GM18499 (cell line): ENCODE measurements around the gene MAP7D1.

Experiments used
- ATAC-seq: cut with Tn5 transposase; IDR thresholded peaks from one replicate; pipeline ENCODE4 v1.9.1; 2021; ENCODE audit warnings: moderate number of reproducible peaks; ENCODE audit not compliant: insufficient read depth, unreplicated experiment

The MAP7D1 gene

DNA sequence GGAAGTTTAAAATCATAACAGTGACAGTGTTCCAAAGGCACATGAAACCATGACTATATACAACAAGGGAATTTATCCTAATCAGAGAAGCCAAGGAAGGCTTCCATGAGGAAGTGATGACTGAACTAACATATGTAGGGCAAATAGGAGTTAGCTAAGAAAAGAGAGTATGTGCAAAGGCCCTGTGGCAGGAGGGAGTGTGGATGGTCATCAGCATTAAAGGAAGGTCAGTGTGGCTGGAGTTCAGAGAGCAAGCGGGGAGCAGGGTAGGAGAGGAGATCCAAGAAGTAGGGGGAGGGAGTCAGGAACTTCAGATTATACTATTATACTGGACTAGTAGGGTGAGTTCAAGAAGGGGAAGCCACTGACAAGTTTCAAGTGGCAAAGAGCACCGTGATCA lies 8.4 kb downstream of the MAP7D1 start:
- no peak for ATAC-seq

DNA sequence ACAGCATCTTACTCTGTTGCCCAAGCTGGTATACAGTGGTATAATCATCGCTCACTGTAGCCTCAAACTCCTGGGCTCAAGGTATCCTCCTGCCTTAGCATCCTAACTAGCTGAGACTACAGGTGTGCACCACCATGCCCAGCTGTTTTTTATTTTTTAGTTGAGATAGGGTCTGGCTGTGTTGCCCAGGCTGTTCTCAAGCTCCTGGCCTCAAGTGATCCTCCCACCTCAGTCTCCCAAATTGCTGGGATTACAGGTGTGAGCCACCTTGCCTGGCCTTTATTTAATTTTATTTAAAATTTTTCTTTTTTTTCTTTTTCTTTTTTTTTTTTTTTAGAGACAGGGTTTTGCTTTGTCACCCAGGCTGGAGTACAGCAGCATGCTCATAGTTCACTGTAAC lies 9.2 kb downstream of the MAP7D1 start:
- no peak for ATAC-seq

- ATAC-seq: no peak
Measured at GRCh38 chr1:36166136-36166535, 10.2 kb downstream of the MAP7D1 start.

GRCh38 chr1:36166938-36167905 lies 11.3 kb downstream of the MAP7D1 start:
- no peak for ATAC-seq

- ATAC-seq: no peak
Measured at GRCh38 chr1:36168514-36168913, 12.6 kb downstream of the MAP7D1 start.

GRCh38 chr1:36170643-36171412 lies 14.9 kb downstream of the MAP7D1 start:
- no peak for ATAC-seq

GRCh38 chr1:36172017-36172747 lies 16.2 kb downstream of the MAP7D1 start:
- ATAC-seq: no peak

DNA sequence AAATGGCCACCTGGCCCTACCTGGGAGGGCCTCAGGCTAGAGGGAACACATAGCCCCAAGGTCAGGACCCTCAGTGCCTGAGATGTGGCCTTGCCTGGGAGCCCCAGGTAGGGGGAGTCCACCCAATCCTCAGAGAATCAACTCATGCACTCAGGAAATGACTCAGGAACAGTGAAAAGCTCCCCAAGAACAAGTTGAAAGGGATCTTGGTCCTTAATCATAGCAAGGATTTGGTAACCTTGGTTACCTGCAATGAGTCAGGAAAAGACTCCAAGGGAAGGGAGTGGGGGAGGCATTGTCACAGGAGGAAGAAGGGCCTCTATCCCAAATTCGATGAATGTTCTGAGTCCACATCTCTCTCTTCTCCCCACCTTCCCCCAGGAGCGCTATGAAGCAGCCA lies 17.0 kb downstream of the MAP7D1 start:
- ATAC-seq: no peak

DNA sequence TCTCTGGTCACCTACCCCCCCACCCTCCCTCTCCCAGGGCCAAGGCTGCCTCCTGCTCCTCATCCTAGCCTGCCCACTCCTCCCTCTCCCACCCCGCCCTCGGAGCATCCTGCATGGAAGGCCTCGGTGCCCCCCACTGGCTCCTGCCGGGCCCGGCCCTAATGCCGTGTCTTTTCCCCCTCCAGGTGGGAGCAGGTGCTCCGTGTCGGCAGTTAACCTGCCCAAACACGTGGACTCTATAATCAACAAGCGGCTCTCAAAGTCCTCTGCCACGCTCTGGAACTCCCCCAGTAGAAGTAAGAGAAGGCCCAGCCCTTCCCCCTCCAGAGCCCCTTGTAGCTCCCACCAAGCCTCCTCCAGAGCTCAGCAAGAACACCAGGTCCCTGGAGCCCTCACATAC lies 18.8 kb downstream of the MAP7D1 start:
- ATAC-seq: no peak

DNA sequence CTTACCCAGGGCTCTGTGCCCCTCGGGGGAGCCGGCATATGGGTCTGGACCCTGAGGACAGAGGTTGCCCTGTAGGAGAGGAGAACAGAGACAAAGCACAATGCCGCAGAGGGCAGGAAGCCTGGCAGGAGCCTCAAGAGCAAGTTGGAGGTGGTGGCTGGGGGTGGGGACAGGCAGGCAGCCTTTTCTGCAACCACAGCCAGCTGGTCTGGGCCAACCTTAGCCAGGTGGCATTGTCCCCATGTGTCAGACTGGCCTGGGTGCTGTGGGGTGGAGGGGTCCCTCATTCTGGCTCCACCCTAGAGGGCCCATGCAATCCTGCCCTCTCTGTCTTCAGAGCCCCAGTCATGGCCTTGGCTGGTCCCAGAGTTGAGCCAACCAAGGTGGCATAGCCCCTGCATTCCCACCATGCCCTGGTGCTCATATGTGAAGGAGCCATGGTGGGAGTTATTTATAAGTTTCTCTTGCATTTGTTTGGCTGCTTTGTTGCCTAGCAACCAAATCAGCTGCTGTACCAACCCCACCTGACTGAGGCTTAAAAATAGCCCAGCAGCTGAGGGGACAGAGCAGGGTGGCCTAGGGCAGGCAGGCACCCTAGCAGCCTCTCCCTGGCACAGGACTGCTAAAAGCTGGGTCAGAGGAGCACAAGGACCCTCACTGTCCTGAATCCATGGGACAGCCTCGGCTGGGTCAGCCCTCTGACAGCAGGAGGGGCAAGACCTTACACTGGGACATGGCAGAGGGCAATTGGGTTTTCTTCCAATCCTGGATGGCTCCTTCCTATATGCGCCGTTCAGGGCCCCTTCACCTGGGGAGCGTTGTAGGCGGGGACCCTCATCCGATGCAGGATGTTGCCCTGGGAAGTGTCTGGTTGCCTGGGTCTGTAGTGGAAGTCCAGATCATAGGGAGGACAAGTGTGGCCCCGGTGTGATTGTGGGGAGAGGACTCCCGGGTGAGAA lies 19.5 kb downstream of the MAP7D1 start:
- ATAC-seq: no peak

DNA sequence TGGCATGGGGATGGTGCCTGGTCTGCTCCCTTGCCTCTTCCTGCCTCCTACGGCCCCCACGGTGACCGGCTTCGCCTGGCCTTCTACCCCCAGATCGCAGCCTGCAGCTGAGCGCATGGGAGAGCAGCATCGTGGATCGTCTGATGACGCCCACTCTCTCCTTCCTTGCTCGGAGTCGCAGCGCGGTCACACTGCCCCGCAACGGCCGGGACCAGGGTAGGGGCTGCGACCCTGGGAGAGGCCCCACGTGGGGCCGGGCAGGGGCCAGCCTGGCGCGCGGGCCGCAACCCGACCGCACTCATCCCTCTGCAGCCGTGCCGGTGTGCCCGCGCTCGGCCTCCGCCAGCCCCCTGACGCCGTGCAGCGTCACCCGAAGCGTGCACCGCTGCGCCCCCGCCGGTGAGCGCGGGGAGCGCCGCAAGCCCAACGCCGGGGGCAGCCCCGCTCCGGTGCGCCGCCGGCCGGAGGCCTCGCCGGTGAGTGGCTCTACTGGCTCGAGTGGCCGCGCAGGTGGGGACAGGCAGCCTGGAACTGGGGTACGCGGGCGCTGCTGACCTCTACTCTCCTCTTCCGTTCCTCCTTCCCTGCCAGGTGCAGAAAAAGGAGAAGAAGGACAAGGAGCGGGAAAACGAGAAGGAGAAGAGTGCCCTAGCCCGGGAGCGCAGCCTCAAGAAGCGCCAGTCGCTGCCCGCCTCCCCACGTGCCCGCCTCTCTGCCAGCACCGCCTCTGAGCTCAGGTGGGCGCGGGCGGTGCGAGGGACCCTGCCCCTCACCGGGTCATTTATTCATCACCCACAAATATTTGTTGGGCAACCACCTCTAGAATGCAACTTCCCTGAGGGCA lies 20.4 kb downstream of the MAP7D1 start:
- no peak for ATAC-seq

- no peak for ATAC-seq
Measured at GRCh38 chr1:36177589-36178431, 21.9 kb downstream of the MAP7D1 start.

DNA sequence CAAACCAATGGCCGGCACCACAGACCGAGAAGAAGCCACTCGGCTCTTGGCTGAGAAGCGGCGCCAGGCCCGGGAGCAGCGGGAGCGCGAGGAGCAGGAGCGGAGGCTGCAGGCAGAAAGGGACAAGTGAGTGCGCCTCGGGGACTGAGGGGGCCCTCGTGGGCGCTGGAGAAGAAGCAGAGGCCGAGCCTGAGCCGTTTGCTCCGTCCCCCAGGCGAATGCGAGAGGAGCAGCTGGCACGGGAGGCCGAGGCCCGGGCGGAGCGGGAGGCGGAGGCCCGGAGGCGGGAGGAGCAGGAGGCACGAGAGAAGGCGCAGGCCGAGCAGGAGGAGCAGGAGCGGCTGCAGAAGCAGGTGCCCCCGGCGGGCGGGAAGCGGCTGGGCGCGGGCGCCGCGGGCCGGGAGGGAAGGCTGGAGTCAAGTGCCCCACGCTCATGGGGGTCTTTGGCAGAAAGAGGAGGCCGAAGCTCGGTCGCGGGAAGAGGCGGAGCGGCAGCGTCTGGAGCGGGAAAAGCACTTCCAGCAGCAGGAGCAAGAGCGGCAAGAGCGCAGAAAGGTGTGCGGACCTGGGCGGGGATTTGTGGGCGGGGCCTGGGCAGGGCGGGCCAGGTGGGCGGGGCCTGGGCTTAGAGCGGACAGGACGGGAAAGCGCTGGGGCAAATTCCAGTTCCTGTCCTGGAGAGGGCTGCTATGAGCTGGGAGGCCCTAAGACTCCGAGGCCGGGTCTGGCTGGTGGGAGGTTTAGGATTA lies 22.7 kb downstream of the MAP7D1 start:
- ATAC-seq: no peak

DNA sequence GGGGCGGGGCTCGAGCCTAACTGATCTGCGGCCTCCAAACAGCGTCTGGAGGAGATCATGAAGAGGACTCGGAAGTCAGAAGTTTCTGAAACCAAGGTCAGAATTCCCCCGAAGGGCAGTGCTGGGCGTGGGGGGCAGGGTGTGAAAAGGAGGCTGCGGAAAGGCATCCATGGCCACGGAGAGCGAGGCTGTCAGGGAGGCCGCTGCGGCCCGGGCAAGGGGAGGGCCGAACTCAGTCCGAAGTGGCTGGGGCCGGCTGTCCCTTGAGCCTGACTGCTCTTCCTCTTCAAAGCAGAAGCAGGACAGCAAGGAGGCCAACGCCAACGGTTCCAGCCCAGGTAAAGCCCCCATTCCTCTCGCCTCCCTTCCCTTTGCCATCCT lies 23.2 kb downstream of the MAP7D1 start:
- no peak for ATAC-seq

GRCh38 chr1:36182734-36183133 lies 26.8 kb downstream of the MAP7D1 start:
- ATAC-seq: no peak

DNA sequence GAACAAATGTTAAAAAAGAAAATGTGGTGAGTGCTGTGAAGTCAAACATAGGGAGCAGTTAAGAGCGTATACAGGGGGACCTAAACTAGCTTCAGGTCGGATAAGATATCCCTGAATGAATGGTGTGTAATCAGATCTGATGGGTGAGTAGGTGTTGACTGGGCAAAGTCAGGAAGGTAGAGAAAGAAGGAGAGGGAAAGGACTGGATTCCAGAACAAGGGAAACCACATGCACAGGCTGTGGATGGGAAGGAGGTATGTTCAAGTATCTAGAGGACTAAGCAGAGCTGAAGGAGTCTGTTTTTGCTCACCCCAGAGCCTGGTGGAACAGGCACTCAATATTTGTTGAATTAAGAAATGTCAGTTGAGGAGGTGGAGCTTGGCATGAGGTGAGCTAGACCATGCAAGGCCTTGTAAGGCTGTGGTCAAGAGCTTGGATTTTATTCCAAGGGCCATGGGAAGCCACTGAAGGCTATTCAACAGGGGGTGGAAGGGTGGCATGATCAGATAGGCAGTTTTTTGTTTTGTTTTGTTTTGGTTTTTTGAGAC lies 27.4 kb downstream of the MAP7D1 start:
- no peak for ATAC-seq
